Activated CD8-positive, alpha-beta T cell treated with anti-CD3 and anti-CD28 coated beads for 36 hours (primary cell): Measurements from ENCODE around the gene SHTN1. TPM values are rescaled to one million over a fixed set of nuclear protein-coding genes. Genes with fewer than 3 reads are reported as not detected.

Source experiments
- ATAC-seq: fragments of 200-7000 bp; cut with Tn5 transposase; one replicate; pipeline ENCODE4 v1.10.0; 2021; ENCODE audit warnings: mild to moderate bottlenecking, moderate library complexity
- CTCF ChIA-PET: fragments of 350-600 bp; sonication (Branson Sonifier 250); formaldehyde crosslinking; loops from one replicate; lab custom pipeline; 2021; ENCODE audit warnings: antibody characterized with exemption; lab: Charles Lee
- POLR2A ChIA-PET: fragments of 350-600 bp; sonication (Branson Sonifier 250); formaldehyde crosslinking; loops from one replicate; lab custom pipeline; 2021; ENCODE audit warnings: antibody characterized with exemption; lab: Charles Lee
- DNase-seq: peaks from one replicate; pipeline ENCODE4 v3.0.0-alpha.2; 2020
- H3K27ac Mint-ChIP-seq: one replicate; pipeline ENCODE4 v1.8.0; 2021; ENCODE audit warnings: mild to moderate bottlenecking, mixed read lengths
- H3K27me3 Mint-ChIP-seq: one replicate; pipeline ENCODE4 v1.8.0; 2021; ENCODE audit warnings: mixed read lengths
- H3K36me3 Mint-ChIP-seq: one replicate; pipeline ENCODE4 v1.8.0; 2021; ENCODE audit warnings: low read depth, mixed read lengths
- H3K4me1 Mint-ChIP-seq: one replicate; pipeline ENCODE4 v1.8.0; 2021; ENCODE audit warnings: low read depth, mixed read lengths
- H3K4me3 Mint-ChIP-seq: one replicate; pipeline ENCODE4 v1.8.0; 2021; ENCODE audit warnings: mild to moderate bottlenecking, moderate library complexity, mixed read lengths
- H3K9me3 Mint-ChIP-seq: one replicate; pipeline ENCODE4 v1.8.0; 2021; ENCODE audit warnings: mixed read lengths
- CTCF ChIP-seq: fragments of 200-600 bp; IDR thresholded peaks from one replicate; pipeline ENCODE4 v1.8.0; 2022; ENCODE audit warnings: antibody characterized with exemption, mild to moderate bottlenecking
- intact Hi-C: fragments of 100-400 bp; cut with micrococcal nuclease; formaldehyde crosslinking; loops from one replicate; pipeline ENCODE4 v1.10.0; 2022
- total RNA-seq, 2 experiments: library from RNA; stranded (reverse); gene quantifications; one replicate each; pipeline ENCODE4 v1.2.3, GENCODE V29; 2021

Gene SHTN1
- total RNA-seq, 2 experiments from 2014 or later = not detected

- intact Hi-C loops = no loop called here
- DNase-seq = no peak
- Mint-ChIP-seq H3K27ac (no peak overlapping the region), H3K36me3 (no peaks in the 10 kb centered on the region), H3K4me1 (no peaks in the 10 kb centered on the region), H3K9me3 (no peaks in the 10 kb centered on the region), H3K27me3 (peaks cover 9% of the 10 kb centered on the region), H3K4me3 (no peak overlapping the region)
- TF ChIP-seq CTCF = no peak
- POLR2A ChIA-PET = no interaction called here
- CTCF ChIA-PET = interaction anchor here (0.9 kb wide), 1 partner anchor 227 kb away, joined by 3 read pairs; no protein-coding TSS in a partner anchor
- ATAC-seq = no peak
Observed at GRCh38 chr10:116947841-116948529, 57.0 kb downstream of the SHTN1 start.

GRCh38 chr10:116944911-116945310 lies 60.1 kb downstream of the SHTN1 start:
- Mint-ChIP-seq H3K4me1 (no peaks in the 10 kb centered on the region), H3K27me3 (peaks cover 9% of the 10 kb centered on the region), H3K9me3 (no peaks in the 10 kb centered on the region), H3K4me3 (no peak overlapping the region), H3K27ac (no peak overlapping the region), H3K36me3 (no peaks in the 10 kb centered on the region)
- ChIA-PET POLR2A (no interaction called here), CTCF (no interaction called here)
- no peak for DNase-seq
- intact Hi-C loops = no loop called here
- ATAC-seq = no peak
- no peak for TF ChIP-seq CTCF

GRCh38 chr10:116931806-116932205 lies 73.2 kb downstream of the SHTN1 start:
- no peak overlapping the region for H3K4me3 Mint-ChIP-seq
- no peaks in the 10 kb centered on the region for H3K27me3 Mint-ChIP-seq
- H3K9me3 Mint-ChIP-seq = no peaks in the 10 kb centered on the region
- POLR2A ChIA-PET = no interaction called here
- H3K36me3 Mint-ChIP-seq = no peaks in the 10 kb centered on the region
- no peaks in the 10 kb centered on the region for H3K4me1 Mint-ChIP-seq
- no peak for TF ChIP-seq CTCF
- CTCF ChIA-PET = no interaction called here
- intact Hi-C loops = no loop called here
- ATAC-seq (no peak), DNase-seq (no peak)
- no peak overlapping the region for H3K27ac Mint-ChIP-seq

GRCh38 chr10:116926426-116926825 lies 78.6 kb downstream of the SHTN1 start:
- Mint-ChIP-seq H3K27me3 (no peaks in the 10 kb centered on the region), H3K27ac (no peak overlapping the region), H3K4me1 (no peaks in the 10 kb centered on the region), H3K4me3 (no peak overlapping the region), H3K9me3 (no peaks in the 10 kb centered on the region), H3K36me3 (no peaks in the 10 kb centered on the region)
- intact Hi-C loops = no loop called here
- ChIA-PET CTCF (no interaction called here), POLR2A (no interaction called here)
- no peak for TF ChIP-seq CTCF
- DNase-seq (no peak), ATAC-seq (no peak)

- Mint-ChIP-seq H3K9me3 (no peaks in the 10 kb centered on the region), H3K27me3 (no peaks in the 10 kb centered on the region), H3K4me1 (no peaks in the 10 kb centered on the region), H3K27ac (no peak overlapping the region), H3K36me3 (no peaks in the 10 kb centered on the region), H3K4me3 (no peak overlapping the region)
- intact Hi-C loops = no loop called here
- no peak for TF ChIP-seq CTCF
- ATAC-seq = no peak
- DNase-seq = no peak
- ChIA-PET POLR2A (no interaction called here), CTCF (no interaction called here)
Observed at GRCh38 chr10:116925056-116925455, 79.9 kb downstream of the SHTN1 start.
